GM13977 (cell line): ENCODE measurements around the gene VDR.
A peak's percentile ranks its signal among the peaks of the same experiment; 100 is the strongest.

Source experiments
- DNase-seq: peaks from one replicate; pipeline ENCODE4 v3.0.0; 2012; ENCODE audit warnings: low spot score
- in situ Hi-C: fragments of 300-500 bp; cut with MboI; formaldehyde crosslinking; loops from one replicate; pipeline ENCODE4 v1.12.0; 2022; ENCODE audit warnings: low sequenced_read_pairs, low pct_unique_long_range_greater_than_20kb, mixed read lengths, inconsistent platforms; ENCODE audit not compliant: unreplicated experiment
- TF ChIP-seq, protein P1 (sequence below): IDR thresholded peaks from 2 replicates; pipeline ENCODE4 v1.5.1; 2012; ENCODE audit warnings: mild to moderate bottlenecking, control low read depth; ENCODE audit not compliant: insufficient read depth; ENCODE audit errors: extremely low read depth, missing control alignments

The VDR gene

GRCh38 chr12:47841501-47841900 is 63.3 kb downstream of the VDR start:
- DNase-seq, result no peak
- in situ Hi-C loops, result loop anchor here (10.0 kb wide), 1 partner anchor 127 kb away; no protein-coding TSS in a partner anchor
- TF ChIP-seq, protein P1, sequence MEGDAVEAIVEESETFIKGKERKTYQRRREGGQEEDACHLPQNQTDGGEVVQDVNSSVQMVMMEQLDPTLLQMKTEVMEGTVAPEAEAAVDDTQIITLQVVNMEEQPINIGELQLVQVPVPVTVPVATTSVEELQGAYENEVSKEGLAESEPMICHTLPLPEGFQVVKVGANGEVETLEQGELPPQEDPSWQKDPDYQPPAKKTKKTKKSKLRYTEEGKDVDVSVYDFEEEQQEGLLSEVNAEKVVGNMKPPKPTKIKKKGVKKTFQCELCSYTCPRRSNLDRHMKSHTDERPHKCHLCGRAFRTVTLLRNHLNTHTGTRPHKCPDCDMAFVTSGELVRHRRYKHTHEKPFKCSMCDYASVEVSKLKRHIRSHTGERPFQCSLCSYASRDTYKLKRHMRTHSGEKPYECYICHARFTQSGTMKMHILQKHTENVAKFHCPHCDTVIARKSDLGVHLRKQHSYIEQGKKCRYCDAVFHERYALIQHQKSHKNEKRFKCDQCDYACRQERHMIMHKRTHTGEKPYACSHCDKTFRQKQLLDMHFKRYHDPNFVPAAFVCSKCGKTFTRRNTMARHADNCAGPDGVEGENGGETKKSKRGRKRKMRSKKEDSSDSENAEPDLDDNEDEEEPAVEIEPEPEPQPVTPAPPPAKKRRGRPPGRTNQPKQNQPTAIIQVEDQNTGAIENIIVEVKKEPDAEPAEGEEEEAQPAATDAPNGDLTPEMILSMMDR, result no peak

- no peak for DNase-seq
- TF ChIP-seq, protein P1, result no peak
- in situ Hi-C loops, result loop anchor here (10.0 kb wide), 1 partner anchor 126 kb away; no protein-coding TSS in a partner anchor
These were observed 64.2 kb downstream of the VDR start for GRCh38 chr12:47840571-47840970.

- TF ChIP-seq, protein P1, result no peak
- no peak for DNase-seq
- in situ Hi-C loops, result no loop called here
These were observed 65.4 kb downstream of the VDR start for GRCh38 chr12:47839214-47839876.

- peak; percentile 60 for DNase-seq
- in situ Hi-C loops, result no loop called here
- TF ChIP-seq, protein P1, result peak; percentile 60
These were observed 66.4 kb downstream of the VDR start for GRCh38 chr12:47838286-47838931.

DNA sequence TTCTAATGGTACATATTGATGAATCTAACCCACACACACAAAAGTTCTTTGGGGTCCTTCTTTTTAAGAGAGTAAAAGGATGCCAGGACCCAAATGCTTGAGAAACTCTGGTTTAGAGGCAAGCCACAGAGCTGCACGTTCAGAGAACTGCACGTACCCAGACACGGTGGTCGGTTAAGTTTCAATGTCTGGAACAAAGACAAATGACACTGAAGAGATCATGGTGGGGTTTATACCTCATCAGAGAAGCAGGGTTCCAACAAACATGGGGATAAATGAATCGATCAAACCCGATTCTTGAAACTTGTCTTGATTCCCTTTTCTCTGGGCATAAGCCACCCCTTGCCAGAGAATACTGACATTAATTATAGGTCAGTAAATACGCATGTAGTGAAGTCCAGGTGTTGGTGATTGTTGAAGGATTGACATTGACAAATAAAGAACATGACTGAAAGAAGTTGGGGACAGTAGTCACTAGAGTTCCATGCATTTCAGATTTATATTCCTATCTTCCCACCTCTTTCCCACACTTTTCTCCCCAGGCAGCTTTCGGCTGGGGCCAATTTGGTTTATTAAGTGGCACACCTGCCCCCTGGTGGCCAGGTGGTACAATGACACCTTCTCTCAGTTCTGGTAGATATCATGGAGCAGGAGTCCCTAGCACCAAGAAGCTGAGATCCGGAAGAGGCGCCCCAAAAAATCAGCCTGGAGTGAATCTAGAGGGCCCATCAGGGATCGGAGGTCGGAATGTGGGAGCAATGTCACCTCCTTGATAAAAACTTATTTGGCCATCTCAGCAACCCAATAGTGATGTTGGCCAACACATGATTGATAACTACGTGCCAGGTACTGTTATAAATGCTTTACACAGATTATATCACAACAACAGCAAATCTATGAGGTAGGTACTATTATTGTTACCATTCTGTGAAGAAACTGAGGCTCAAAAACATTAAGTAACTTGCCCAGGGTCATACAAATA is 67.3 kb downstream of the VDR start:
- TF ChIP-seq, protein P1, result peak; percentile 91
- in situ Hi-C loops, result no loop called here
- peak; percentile 78 for DNase-seq

- in situ Hi-C loops, result no loop called here
- DNase-seq, result no peak
- TF ChIP-seq, protein P1, result no peak
These were observed 69.0 kb downstream of the VDR start for GRCh38 chr12:47835831-47836155.
